Hepatic stellate cell (primary cell): ENCODE data around the gene ADORA1.

Source experiments
- DNase-seq: peaks from one replicate; pipeline ENCODE4 v3.0.0; 2011; ENCODE audit warnings: low spot score

The ADORA1 gene

DNA sequence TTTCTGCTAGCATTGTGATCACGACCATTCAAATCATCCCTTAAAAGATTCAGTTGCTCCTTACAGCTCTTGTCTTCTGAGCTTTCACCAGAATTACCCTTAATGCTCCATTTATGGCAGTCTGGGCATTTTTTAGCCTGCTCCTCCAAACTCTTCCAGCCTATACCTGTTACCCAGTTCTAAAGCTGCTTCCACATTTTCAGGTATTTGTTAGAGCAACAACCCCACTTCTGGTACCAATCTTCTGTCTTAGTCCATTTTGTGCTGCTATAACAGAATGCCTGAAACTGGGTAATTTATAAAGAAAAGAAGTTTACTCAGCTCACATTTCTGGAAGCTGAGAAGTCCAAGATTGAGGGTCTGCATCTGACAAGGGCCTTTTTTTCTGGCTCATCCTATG, 30.9 kb downstream of the ADORA1 start:
- no peak for DNase-seq

DNA sequence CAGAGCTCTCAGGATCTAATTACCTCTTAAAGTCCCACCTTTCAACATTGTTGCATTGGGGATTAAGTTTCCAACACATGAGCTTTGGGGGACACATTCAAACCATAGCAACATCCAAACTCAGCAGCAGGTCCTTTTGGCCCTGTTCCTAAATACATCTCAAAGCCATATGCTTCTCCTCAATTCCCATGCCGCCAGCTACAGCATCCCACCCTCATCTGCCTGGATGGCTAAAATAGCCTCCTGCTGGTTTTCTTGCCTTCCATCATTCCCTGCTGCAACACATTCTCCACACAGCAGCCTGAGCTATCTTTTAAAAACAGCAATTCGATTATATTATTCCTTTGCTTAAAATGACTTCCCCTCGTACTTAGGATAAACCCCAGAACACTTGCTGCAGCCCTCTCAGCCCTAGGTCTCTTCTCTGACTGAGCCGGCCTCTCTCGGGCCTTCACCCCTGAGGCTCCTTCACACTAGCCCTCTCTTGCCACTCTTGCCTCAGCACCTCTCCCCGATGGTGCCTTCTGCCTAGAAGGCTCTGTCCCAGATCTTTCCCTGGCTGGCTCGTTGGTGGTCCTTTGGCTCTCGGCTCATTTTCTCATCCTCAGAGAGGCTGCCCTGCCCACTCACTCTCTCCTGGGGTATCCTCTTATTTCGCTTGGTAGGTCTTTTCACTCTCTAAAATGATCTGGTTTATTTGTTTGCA, 31.6 kb downstream of the ADORA1 start:
- no peak for DNase-seq

DNA sequence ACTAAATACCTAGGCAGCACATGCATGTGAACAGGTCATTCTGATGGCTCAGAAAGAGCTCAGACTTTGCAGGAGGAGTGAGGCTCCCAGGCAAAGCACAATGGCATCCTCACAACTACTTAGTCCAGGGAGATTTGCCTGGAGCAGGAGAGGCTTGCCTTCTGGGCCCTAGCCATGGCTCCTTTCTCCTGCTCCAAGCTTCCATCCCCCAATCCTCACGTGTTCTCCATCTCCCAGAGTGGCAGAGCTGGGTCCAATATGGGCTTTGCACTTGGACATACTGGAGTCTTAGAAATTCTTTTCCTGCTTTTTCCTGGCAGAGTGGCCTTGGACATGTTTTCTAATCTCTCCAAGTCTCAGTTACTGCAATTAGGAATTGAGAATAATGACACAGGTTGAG, 32.3 kb downstream of the ADORA1 start:
- no peak for DNase-seq

DNA sequence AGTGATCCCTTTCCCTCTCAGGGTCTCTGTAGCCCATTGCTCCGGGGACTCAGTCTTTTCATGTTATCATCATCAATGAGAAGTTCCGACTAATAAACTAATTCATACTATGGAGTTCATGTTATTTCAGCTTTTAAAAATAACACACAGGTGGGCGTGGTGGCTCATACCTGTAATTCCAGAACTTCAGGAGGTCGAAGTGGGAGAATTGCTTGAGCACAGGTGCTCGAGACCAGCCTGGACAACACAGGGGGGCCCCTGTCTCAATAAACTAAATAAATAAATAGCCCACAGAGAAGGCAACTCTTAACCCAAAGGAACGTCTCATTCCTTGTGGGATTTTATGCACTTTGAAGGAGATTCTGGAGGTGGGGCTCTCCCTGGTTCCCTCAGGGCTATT, 33.6 kb downstream of the ADORA1 start:
- no peak for DNase-seq

DNA sequence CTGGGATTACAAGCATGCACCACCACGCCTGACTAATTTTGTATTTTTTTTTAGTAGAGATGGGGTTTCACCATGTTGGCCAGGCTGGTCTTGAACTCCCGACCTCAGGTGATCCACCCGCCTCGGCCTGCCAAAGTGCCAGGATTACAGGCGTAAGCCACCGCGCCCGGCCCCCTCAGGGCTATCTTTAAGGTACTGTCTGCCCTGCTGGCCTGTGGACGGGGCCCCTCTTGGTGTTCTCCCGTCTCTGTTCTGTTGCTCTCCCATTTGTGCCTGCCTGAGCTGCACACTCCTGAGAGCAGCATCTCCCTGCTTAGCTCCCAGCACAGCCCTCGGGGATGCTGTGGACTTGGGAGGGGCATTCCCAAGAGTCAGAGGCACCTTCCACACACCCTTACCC, 34.2 kb downstream of the ADORA1 start:
- no peak for DNase-seq

DNA sequence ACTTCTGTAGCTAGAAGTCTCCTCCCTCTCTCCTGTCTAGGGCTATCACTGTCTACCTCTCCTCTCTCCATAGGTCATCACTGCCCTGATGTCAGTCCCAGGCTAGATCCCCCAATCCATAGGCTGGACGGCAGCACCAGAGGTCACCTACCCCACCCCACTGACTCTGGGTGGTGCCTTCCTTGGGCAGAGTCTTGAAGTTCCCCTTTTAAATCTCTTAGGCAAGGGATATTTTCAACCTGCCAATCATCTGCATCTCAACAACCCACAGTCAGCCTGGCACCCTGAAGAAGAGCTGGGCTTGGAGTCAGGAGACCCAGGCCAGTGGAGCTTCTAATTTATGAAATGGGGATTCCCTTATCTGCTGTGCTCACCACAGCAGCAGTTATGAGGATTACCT, 34.9 kb downstream of the ADORA1 start:
- DNase-seq: no peak

DNA sequence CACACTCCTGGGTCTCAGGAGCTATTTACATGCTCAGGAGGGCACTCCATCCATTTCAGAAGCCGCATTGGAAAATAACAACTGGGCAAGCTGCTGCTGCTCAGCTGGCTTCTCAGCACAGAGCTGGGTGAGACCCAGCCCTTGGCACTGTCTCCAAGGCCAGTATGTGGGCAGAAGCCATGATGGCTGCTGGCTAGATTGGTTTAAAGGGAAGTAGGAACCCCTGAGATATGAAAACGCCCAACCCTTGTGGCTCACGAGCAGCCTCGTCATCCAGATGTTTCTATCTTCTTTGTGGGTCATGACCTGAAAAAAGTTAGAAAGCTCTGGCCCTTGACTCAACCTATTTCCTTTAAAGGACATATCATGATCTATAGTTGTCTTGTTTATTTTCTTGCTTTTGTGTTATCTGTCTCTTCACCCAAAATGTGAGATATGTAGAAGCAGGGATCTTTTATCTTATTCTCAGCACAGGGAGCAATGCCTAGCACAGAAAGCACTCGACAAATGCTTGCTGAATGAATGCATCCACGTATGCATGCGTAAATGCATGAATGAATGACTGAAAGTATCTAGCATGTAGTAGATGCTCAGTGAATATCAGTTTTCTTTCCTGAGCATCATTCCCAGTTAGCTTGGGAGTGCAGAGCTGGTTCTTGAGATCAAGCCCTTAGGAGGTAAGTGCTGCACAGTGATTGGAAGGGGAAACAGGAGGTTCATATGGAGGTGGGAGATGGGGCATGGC, 36.5 kb downstream of the ADORA1 start:
- no peak for DNase-seq

DNA sequence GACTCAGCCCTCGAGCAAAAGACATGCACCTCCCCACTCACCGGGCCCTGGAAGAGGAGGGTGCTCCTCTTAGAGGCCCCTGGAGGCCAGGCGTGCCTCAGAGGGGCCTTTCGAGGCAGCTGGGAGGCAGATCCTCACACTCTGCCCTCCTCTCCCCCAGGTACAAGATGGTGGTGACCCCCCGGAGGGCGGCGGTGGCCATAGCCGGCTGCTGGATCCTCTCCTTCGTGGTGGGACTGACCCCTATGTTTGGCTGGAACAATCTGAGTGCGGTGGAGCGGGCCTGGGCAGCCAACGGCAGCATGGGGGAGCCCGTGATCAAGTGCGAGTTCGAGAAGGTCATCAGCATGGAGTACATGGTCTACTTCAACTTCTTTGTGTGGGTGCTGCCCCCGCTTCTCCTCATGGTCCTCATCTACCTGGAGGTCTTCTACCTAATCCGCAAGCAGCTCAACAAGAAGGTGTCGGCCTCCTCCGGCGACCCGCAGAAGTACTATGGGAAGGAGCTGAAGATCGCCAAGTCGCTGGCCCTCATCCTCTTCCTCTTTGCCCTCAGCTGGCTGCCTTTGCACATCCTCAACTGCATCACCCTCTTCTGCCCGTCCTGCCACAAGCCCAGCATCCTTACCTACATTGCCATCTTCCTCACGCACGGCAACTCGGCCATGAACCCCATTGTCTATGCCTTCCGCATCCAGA, 37.7 kb downstream of the ADORA1 start:
- no peak for DNase-seq

DNA sequence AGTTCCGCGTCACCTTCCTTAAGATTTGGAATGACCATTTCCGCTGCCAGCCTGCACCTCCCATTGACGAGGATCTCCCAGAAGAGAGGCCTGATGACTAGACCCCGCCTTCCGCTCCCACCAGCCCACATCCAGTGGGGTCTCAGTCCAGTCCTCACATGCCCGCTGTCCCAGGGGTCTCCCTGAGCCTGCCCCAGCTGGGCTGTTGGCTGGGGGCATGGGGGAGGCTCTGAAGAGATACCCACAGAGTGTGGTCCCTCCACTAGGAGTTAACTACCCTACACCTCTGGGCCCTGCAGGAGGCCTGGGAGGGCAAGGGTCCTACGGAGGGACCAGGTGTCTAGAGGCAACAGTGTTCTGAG, 38.3 kb downstream of the ADORA1 start:
- no peak for DNase-seq

DNA sequence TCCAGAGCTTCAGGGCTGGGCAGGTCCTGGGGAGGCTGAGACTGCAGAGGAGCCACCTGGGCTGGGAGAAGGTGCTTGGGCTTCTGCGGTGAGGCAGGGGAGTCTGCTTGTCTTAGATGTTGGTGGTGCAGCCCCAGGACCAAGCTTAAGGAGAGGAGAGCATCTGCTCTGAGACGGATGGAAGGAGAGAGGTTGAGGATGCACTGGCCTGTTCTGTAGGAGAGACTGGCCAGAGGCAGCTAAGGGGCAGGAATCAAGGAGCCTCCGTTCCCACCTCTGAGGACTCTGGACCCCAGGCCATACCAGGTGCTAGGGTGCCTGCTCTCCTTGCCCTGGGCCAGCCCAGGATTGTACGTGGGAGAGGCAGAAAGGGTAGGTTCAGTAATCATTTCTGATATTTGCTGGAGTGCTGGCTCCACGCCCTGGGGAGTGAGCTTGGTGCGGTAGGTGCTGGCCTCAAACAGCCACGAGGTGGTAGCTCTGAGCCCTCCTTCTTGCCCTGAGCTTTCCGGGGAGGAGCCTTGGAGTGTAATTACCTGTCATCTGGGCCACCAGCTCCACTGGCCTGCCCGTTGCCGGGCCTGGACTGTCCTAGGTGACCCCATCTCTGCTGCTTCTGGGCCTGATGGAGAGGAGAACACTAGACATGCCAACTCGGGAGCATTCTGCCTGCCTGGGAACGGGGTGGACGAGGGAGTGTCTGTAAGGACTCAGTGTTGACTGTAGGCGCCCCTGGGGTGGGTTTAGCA, 38.8 kb downstream of the ADORA1 start:
- no peak for DNase-seq

DNA sequence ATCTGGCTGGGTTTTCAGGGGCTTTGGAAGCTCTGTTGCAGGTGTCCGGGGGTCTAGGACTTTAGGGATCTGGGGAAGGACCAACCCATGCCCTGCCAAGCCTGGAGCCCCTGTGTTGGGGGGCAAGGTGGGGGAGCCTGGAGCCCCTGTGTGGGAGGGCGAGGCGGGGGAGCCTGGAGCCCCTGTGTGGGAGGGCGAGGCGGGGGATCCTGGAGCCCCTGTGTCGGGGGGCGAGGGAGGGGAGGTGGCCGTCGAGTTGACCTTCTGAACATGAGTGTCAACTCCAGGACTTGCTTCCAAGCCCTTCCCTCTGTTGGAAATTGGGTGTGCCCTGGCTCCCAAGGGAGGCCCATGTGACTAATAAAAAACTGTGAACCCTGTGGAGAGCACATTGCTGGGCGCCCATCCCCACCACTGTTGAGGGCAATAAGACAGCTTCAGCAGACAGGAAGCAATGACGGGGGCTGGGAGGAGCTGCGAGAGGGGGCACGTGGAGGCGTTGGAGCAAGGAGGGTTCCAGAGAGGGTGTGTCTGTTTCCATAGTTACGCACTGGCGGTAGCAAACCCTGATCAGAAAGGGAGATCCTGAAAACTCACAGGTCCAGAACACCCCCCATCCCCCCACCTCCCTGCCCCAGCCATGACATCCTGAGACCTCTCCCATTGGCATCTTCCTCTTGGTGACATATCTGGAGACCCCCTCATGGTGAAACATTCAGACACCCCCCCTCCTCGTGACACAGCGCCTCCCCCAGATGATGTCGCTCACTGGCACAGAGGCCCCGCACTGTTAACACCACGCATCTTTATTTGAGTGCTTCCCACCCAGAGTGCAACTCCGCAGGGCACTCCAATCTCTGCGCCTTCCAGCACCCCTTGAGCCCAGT, 39.7 kb downstream of the ADORA1 start:
- no peak for DNase-seq

DNA sequence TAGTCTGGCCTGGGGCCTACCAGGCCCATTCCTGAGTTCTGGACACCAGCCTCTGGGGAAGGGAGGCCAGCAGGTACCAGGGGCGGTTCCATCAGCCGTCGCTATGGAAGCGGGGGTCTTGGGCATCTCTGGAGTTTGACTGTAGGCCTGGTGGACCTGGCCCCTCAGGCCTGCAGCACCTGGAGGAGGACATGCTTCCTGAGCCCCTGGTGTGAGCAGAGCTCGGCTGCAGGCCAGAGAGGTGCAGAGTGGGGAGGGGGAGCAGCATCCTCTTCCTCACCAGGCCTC, 40.3 kb downstream of the ADORA1 start:
- DNase-seq: no peak

DNA sequence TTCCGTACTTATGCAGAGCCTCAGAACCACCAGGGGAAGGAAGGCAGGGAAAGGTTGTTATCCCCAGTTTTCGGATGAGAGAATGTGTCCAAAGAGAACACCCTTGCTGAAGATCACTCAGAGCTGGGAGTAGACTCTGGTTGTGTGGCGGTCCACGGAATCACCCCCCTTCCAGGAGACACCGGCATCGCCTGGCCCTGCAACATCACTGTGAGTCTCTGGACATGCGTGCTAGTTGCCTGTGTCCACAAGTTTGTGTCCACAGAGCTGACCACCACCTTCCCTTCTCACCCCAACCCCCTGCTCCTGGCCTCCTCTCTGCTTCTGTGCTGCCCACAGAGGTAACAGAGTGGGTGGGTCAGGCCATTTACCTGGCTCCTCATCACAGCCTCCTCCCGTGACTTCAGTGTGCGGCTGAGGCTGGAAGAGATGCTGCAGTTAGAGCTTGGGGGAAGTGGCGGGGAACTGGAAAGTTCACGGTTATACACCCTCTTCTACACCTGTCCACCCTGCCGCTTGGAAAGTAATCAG, 40.8 kb downstream of the ADORA1 start:
- no peak for DNase-seq

DNA sequence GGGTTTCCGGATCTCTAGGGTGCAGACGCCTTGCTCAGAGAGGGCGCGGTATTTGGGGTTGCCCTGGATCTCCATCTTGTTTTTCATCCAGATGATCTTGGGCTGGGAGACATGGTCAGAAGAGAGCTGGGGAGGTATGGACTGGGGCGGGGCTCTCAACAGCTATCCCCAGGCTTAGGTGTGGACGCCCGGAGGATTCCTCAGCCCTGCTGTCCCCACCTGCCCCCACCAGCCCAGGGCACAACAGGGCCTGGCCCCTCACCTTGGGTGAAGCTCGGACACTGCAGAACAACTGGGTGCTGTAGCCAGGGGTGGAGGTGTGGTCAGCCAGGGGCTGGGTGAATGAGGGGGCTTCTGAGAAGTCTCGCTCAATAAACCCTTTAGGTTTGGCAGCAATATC, 41.5 kb downstream of the ADORA1 start:
- no peak for DNase-seq

DNA sequence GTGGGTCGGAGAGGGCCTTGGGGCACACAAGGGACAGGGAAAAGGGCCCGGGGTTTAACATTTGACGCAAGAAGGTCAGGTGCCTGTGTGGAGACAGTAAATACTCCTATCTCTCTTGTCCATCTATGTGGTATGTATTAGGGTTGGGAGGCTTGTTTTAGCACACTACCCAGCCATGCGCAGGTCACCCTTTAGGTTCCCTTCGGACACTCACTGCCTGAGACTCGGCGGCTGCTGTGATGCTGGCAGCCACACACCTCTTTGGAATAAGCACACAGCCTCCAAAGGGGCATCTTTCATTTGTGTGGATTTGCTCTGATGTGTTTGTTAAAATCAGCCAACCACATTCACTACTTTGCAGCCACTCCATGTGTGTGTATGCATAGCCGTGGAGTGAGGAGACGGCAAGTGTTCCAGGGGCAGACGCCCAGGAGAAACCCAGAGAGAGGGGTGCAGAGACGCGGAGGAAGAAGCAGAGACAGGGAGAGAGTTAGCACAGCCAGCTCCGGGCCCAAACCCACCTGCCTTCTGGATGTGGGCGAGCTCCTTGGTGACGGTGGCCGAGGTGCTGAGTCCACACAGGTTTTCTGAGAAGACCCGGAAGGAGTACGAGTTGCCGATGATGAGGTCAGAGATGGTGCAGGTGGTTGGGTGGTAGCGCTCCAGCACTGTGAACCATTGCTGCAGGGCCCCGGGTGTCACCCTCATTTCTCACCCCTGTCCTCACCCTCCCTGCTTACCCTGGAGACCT, 42.4 kb downstream of the ADORA1 start:
- no peak for DNase-seq

DNA sequence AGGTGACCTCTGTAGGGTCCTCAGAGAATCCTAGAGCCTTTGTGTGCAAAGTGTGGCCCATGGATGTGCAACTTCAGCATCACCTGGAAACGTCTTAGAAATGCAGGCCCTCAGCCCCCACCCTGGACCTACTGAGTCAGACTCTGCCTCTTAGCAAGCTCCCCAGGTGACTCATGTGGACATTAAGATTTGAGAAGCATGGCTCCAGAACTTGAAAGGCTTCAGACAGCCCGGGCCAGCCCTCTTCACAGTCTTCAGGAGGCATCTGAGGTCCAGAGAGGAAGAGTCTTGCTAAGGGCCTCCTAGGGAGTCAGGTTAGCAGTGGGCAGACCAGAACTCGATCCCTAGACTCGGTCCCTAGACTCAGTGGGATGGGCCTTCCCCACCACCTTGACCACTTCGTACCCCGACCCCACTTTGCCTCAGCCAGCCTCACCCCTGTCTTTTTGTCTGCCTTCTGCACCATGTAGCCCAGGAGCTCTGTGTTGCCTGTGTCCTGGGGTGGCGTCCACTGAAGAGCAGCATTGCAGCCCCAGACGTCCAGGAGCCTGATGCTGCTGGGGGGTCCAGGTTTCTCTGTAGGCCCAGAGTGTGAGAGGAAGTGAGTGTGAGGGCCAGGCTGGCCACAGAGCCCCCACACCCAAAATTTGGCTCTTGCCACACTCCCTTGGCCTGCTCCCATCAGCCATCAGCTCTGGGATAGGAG, 43.3 kb downstream of the ADORA1 start:
- no peak for DNase-seq

DNA sequence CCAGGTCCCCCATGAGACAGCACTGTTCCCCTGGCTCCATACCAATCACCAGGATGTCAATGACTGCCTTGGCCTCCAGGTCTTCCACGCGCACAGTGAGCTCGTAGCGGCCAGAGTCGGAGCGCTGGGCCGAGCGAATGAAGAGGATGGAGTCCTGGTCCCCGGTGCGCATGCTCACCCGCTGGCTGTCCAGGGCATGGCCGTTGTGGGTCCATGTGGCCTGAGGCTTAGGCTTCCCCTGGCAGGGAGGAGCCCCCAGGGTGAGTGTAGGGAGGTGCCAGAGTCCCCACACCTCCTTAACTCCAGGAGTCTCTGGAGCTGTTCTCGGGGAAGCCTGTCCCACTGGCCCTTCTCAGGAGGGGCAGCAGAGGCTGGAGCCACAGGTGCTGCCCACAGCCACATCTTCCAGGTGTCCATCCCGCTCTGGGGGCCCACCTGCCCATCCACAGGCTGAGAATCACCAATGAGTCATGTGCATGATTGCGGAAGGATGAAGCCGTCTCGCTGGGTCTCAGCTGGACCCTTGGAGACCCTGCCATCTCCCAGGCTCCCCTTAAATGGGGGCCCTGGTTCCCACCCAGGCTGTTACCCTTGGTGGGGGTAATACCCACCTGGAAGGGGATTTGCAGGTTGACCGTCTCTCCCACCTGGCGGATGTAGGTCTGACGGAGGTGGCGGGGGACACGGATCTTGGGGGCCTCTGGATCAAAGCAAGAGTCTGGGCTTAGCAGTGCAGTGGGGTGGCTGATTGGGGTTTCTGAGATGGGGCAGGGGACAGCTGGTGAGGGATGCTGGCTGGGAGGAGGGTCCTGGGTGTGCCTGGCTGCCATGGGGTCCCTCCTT, 44.0 kb downstream of the ADORA1 start:
- no peak for DNase-seq

DNA sequence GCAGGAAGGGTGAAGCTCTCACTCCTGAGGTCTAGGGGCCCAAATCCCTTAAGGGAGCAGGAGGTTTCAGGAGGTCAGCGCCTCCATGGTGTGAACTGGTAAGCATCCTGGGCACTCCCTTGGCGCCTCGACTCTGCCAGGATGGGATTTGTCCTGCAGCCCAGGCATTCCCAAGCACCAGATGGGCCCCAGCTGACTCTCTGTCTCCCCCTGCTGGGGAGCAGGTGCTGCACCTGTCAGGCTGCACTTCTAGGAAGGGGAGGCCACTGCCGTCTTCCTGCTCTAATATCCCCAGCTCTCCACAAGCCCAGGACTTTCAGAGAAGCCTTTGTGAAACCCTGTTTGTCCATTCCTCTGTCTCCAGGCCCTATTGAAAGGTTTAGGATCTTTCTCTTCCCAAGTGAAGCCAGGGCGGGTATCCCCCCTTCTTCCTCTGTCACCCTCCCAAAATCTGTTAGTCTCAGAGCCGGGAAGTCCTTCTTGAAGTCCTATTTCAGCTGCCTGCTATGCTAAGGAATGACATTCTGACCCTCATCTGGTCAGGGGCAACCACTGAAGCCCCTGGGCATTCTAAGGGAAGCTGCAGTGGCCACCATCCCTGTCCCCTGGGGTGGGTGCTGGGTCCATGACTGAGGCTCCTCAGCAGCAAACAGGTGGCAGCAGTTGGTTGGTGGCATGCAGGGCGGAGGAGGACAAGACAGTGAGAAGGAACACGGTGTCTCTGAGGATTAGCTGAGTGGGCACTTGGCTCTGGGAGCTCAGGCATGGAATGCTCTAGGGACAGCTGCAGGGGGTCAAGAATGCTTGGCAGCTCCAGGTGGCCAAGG, 44.9 kb downstream of the ADORA1 start:
- DNase-seq: peak; percentile 80
